SJCRH30 (cell line): ENCODE measurements around the gene TMEM140. TPM values are rescaled to one million over a fixed set of nuclear protein-coding genes. Genes with fewer than 3 reads are reported as not detected.

ENCODE experiments used
- total RNA-seq: library from RNA; depleted of rRNA; stranded (reverse); fragments of >200 nt; shearing (Covaris generic); gene quantifications from 2 replicates; pipeline ENCODE4 v1.2.3, GENCODE V29; 2014; rRNA removed

TMEM140 gene
- total RNA-seq, 1 experiment from 2014 or later: 0.12 TPM

Other genes starting within 250 kb of the TMEM140 start
- gene AGBL3, start 161.6 kb upstream of the TMEM140 start, total RNA-seq: 0.96 and 2.5 TPM in 2 replicates
- 57.5 and 61.7 TPM in 2 replicates for gene CYREN, start 22.6 kb downstream of the TMEM140 start, total RNA-seq
- 12.1 and 14.6 TPM in 2 replicates for gene WDR91, start 63.5 kb downstream of the TMEM140 start, total RNA-seq
- gene STRA8, start 85.8 kb downstream of the TMEM140 start, total RNA-seq: not detected in 2 replicates